BJ (cell line): ENCODE data around the gene FBXO8. TPM values are rescaled to one million over a fixed set of nuclear protein-coding genes. Genes with fewer than 3 reads are reported as not detected.

Source experiments
- CTCF ChIA-PET: fragments of 350-600 bp; formaldehyde crosslinking; extraction: SDS; loops from one replicate; lab custom pipeline; 2021; ENCODE audit warnings: antibody characterized with exemption, inconsistent platforms; lab: Yijun Ruan, JAX
- POLR2A ChIA-PET: fragments of 300-600 bp; sonication (Branson Sonifier 250); formaldehyde crosslinking; extraction: SDS; loops from one replicate; lab custom pipeline; 2021; ENCODE audit warnings: antibody characterized with exemption; lab: Charles Lee
- DNase-seq: peaks from one replicate; pipeline ENCODE4 v3.0.0-alpha.2; 2011; ENCODE audit warnings: low read depth
- H3K27me3 ChIP-seq: 2 replicates; pipeline ENCODE4 v1.6.0; 2011; ENCODE audit warnings: low read length; ENCODE audit not compliant: control insufficient read depth, insufficient read depth
- H3K36me3 ChIP-seq: 2 replicates; pipeline ENCODE4 v1.5.1; 2011; ENCODE audit warnings: low read length; ENCODE audit not compliant: control insufficient read depth, insufficient read depth
- H3K4me3 ChIP-seq: 2 replicates; pipeline ENCODE4 v1.5.1; 2011; ENCODE audit warnings: low read depth, mild to moderate bottlenecking, control low read depth, low read length
- polyA plus RNA-seq: library from polyadenylated mRNA; depleted of rRNA; stranded (reverse); fragments of >200 nt; gene quantifications from 2 replicates; pipeline ENCODE4 v1.2.3, GENCODE V29; 2011; rRNA removed
- TF ChIP-seq, protein P1 (sequence below): IDR thresholded peaks from 2 replicates; pipeline ENCODE4 v1.5.1; 2011; ENCODE audit warnings: low read depth, mild to moderate bottlenecking, control low read depth, inconsistent platforms, low read length, moderate library complexity; ENCODE audit not compliant: insufficient read depth

The FBXO8 gene
- polyA plus RNA-seq, 1 experiment, result 19.5 TPM

GRCh38 chr4:174190832-174191500 lies 92.5 kb downstream of the FBXO8 start:
- Histone ChIP-seq H3K4me3 (no peak overlapping the region), H3K36me3 (no peaks in the 10 kb centered on the region), H3K27me3 (peaks cover 2% of the 10 kb centered on the region)
- TF ChIP-seq, protein P1, sequence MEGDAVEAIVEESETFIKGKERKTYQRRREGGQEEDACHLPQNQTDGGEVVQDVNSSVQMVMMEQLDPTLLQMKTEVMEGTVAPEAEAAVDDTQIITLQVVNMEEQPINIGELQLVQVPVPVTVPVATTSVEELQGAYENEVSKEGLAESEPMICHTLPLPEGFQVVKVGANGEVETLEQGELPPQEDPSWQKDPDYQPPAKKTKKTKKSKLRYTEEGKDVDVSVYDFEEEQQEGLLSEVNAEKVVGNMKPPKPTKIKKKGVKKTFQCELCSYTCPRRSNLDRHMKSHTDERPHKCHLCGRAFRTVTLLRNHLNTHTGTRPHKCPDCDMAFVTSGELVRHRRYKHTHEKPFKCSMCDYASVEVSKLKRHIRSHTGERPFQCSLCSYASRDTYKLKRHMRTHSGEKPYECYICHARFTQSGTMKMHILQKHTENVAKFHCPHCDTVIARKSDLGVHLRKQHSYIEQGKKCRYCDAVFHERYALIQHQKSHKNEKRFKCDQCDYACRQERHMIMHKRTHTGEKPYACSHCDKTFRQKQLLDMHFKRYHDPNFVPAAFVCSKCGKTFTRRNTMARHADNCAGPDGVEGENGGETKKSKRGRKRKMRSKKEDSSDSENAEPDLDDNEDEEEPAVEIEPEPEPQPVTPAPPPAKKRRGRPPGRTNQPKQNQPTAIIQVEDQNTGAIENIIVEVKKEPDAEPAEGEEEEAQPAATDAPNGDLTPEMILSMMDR, result no peak
- ChIA-PET CTCF (interaction anchor here (1.1 to 1.2 kb wide), 2 partner anchors 9 to 24 kb away, joined by 3 to 4 read pairs; no protein-coding TSS in a partner anchor), POLR2A (no interaction called here)
- DNase-seq, result no peak

- Histone ChIP-seq H3K36me3 (no peaks in the 10 kb centered on the region), H3K27me3 (peaks cover 2% of the 10 kb centered on the region), H3K4me3 (no peak overlapping the region)
- no peak for DNase-seq
- TF ChIP-seq, protein P1, result no peak
- POLR2A ChIA-PET, result no interaction called here
- CTCF ChIA-PET, result interaction anchor here (1.2 kb wide), 1 partner anchor 22 kb away, joined by 3 read pairs; no protein-coding TSS in a partner anchor
Observed at GRCh38 chr4:174189392-174190015, 94.0 kb downstream of the FBXO8 start.

Other genes starting within 250 kb of the FBXO8 start
- gene CEP44, start 244 bp upstream of the FBXO8 start, polyA plus RNA-seq, result 3.4 and 5.9 TPM in 2 replicates
- gene HPGD, start 238.8 kb upstream of the FBXO8 start, polyA plus RNA-seq, result not detected in 2 replicates